Common myeloid progenitor, CD34-positive (primary cell): Measurements from ENCODE around the gene SLC16A7.

Experiments
- CTCF ChIA-PET: fragments of 350-600 bp; sonication (Branson Sonifier 250); formaldehyde crosslinking; loops from one replicate; lab custom pipeline; 2021; ENCODE audit warnings: antibody characterized with exemption; lab: Charles Lee
- POLR2A ChIA-PET: fragments of 350-600 bp; sonication (Branson Sonifier 250); formaldehyde crosslinking; loops from one replicate; lab custom pipeline; 2021; ENCODE audit warnings: antibody characterized with exemption; lab: Charles Lee
- DNase-seq, 3 donors: peaks; one replicate each; pipeline versions ENCODE4 v3.0.0 to v3.0.0-alpha.2; 2013
- H3K27ac ChIP-seq, 2 experiments: 1 replicate in 1 of 2; 2 replicates in 1 of 2; pipeline ENCODE4 v1.7.0; 2013; ENCODE audit warnings: inconsistent platforms in 2 of 2, low read length in 2 of 2, mild to moderate bottlenecking in 2 of 2, low read depth in 1 of 2, moderate library complexity in 1 of 2; ENCODE audit not compliant: severe bottlenecking in 2 of 2, insufficient read depth in 1 of 2, poor library complexity in 1 of 2
- H3K27me3 ChIP-seq, 5 experiments: replicated peaks in 2 of 5; 1 replicate in 3 of 5; 2 replicates in 2 of 5; pipeline versions ENCODE4 v1.6.1 to v1.7.0; 2013; ENCODE audit warnings: low read length in 4 of 5, mild to moderate bottlenecking in 2 of 5, moderate library complexity in 2 of 5, inconsistent platforms in 1 of 5; ENCODE audit not compliant: insufficient read depth in 5 of 5, control insufficient read depth in 4 of 5
- H3K36me3 ChIP-seq, 4 experiments: 1 replicate in 2 of 4; 2 replicates in 2 of 4; pipeline versions ENCODE4 v1.6.1 to v1.7.0; 2013; ENCODE audit warnings: low read length in 3 of 4, control low read depth in 1 of 4, mild to moderate bottlenecking in 1 of 4; ENCODE audit not compliant: control insufficient read depth in 4 of 4, insufficient read depth in 4 of 4
- H3K4me1 ChIP-seq, 4 experiments: 1 replicate in 3 of 4; 2 replicates in 1 of 4; pipeline versions ENCODE4 v1.6.1 to v1.7.1; 2013; ENCODE audit warnings: low read length in 3 of 4, mild to moderate bottlenecking in 3 of 4, control low read depth in 1 of 4, inconsistent platforms in 1 of 4, moderate library complexity in 1 of 4; ENCODE audit not compliant: control insufficient read depth in 4 of 4, insufficient read depth in 4 of 4; ENCODE audit errors: control extremely low read depth in 1 of 4
- H3K4me3 ChIP-seq, 7 experiments: 1 replicate in 4 of 7; 2 replicates in 3 of 7; pipeline versions ENCODE4 v1.5.1 to v1.7.0; 2013; ENCODE audit warnings: mild to moderate bottlenecking in 7 of 7, low read length in 6 of 7, moderate library complexity in 6 of 7, inconsistent platforms in 2 of 7, low read depth in 2 of 7, control low read depth in 1 of 7; ENCODE audit not compliant: insufficient read depth in 4 of 7, control insufficient read depth in 1 of 7; ENCODE audit errors: extremely low read depth in 1 of 7
- H3K9me3 ChIP-seq, 5 experiments: 1 replicate in 4 of 5; 2 replicates in 1 of 5; pipeline versions ENCODE4 v1.6.1 to v1.7.1; 2013; ENCODE audit warnings: low read length in 4 of 5, mild to moderate bottlenecking in 2 of 5, inconsistent platforms in 1 of 5, low read depth in 1 of 5, moderate library complexity in 1 of 5; ENCODE audit not compliant: control insufficient read depth in 4 of 5, insufficient read depth in 2 of 5; ENCODE audit errors: control extremely low read depth in 1 of 5
- WGBS: methylation state at CpG from one replicate; pipeline ENCODE4 v1.1.5; 2013; ENCODE audit not compliant: insufficient coverage; 5-methylcytosine and 5-hydroxymethylcytosine counted together

The SLC16A7 gene

DNA sequence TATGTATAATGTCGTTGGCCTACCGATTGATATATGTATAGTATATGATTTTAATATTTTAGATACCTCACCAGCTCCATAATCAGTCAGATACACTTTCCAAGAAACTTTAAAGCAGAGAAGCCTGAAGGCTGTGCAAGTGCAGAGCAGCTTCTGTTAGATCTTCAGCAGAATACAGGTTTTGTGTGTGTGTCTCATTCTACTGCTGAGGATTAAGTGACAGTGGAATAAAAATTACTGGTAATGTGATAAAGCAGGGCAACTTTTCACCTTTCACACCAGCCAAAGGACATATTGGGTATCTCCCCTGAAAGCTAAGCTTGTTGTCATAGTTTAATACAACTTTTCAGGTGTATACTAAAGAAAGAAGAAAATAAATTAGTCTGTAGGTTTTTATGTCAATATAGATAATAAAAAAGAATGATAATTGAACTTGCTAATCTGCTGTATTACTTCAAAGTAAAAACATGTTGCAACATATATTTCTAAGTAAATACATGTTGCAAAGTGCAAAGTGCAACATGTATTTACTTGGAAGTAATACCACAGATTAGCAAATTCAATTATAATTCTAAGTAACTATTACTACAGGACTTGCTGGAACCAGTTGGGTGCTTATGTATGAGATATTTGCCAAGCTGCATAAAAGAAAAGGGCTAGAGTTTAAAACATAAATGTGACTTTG, 128.3 kb downstream of the SLC16A7 start:
- Histone ChIP-seq H3K9me3 (no peaks in the 10 kb centered on the region), H3K27ac (no peak overlapping the region), H3K36me3 (no peaks in the 10 kb centered on the region), H3K4me3 (no peak overlapping the region), H3K4me1 (no peaks in the 10 kb centered on the region), H3K27me3 (no peaks in the 10 kb centered on the region)
- ChIA-PET POLR2A (no interaction called here), CTCF (no interaction called here)
- WGBS: no CpG with 5 or more reads among the region's 2 CpGs
- no peak for DNase-seq

DNA sequence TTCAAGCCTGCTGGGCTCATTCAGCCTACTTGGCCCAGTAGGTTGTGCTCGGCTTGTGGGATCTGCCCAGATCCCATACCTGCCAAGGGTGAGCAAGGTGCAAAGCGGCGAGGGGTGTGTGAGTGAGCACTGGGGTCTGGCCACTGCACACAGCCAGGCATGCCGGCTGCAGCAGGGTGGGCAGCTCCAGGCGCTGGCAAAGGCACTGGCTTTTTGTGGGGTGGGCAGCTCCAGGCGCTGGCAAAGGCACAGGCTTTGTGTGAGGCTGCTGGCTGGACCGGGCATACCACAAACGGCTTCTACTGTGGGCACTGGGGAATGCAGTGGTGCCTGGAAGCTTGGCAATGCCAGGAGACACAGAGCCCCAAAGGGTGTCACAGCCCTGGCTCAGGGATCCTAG, 137.4 kb downstream of the SLC16A7 start:
- 98% methylated on average over 8 of the region's 8 CpGs for WGBS
- ChIA-PET POLR2A (no interaction called here), CTCF (no interaction called here)
- H3K4me3 ChIP-seq: no peak overlapping the region
- DNase-seq: no peak
- H3K27ac ChIP-seq: no peak overlapping the region
- H3K27me3 ChIP-seq: no peaks in the 10 kb centered on the region
- H3K36me3 ChIP-seq: peaks cover 3 to 9% (median 6%) of the 10 kb centered on the region in 4 experiments
- H3K9me3 ChIP-seq: no peaks in the 10 kb centered on the region
- peaks cover 0 to 20% (median 6%) of the 10 kb centered on the region in 4 experiments for H3K4me1 ChIP-seq

DNA sequence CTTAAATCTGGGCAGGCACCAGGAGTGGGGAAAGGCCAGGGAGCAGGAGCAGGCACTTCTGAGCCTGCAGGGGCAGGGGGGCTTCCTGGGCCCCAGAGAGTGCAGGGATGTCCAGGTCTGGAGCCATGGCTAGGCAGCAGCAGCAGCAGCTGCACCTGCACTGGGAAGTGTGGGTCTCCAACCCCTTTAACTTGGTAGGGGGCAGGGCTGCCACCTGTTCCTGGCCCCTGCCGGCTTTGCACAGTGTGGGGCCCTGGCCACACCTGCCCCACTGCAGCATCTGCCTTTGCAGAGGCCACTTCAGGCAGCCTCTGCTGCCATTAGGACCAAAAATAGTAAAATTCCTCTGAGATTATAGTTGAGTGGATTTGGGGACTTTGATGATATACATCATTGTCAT, 138.5 kb downstream of the SLC16A7 start:
- WGBS: 100% methylated on average over 1 of the region's 1 CpG
- DNase-seq: no peak
- CTCF ChIA-PET: interaction anchor here (0.9 kb wide), 1 partner anchor 73 kb away, joined by 3 read pairs; no protein-coding TSS in a partner anchor

DNA sequence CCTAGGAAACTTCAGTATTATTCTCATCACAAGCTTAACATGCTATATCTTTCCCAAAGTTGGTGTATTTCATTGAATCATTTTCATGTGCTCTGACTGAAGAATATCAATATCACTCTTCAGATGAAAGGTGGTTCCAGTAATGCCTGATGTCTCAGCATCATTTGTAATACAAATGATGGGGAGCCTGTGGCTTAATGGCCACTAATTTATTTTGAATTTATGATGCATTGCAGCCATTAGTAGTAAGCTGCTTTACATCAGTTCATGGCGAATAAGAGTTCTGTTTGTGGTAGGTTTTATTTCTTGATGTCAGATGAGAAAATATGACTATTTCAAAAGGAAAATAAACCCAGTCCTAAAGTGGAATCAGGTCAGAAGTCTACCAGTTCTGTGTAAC, 139.4 kb downstream of the SLC16A7 start:
- Histone ChIP-seq H3K9me3 (no peaks in the 10 kb centered on the region), H3K4me3 (no peak overlapping the region), H3K36me3 (peaks cover 3 to 9% (median 6%) of the 10 kb centered on the region in 4 experiments), H3K4me1 (peaks cover 0 to 23% (median 6%) of the 10 kb centered on the region in 4 experiments), H3K27me3 (no peaks in the 10 kb centered on the region), H3K27ac (no peak overlapping the region)
- POLR2A ChIA-PET: no interaction called here
- CTCF ChIA-PET: interaction anchor here (0.9 kb wide), 1 partner anchor 73 kb away, joined by 3 read pairs; no protein-coding TSS in a partner anchor
- no CpG with 5 or more reads among the region's 1 CpG for WGBS
- no peak for DNase-seq

More for the DNA sequence above, 138.5 kb downstream of the SLC16A7 start:
- POLR2A ChIA-PET: no interaction called here
- Histone ChIP-seq H3K4me3 (no peak overlapping the region), H3K4me1 (peaks cover 0 to 23% (median 6%) of the 10 kb centered on the region in 4 experiments), H3K27me3 (no peaks in the 10 kb centered on the region), H3K9me3 (no peaks in the 10 kb centered on the region), H3K36me3 (peaks cover 3 to 9% (median 6%) of the 10 kb centered on the region in 4 experiments), H3K27ac (no peak overlapping the region)

DNA sequence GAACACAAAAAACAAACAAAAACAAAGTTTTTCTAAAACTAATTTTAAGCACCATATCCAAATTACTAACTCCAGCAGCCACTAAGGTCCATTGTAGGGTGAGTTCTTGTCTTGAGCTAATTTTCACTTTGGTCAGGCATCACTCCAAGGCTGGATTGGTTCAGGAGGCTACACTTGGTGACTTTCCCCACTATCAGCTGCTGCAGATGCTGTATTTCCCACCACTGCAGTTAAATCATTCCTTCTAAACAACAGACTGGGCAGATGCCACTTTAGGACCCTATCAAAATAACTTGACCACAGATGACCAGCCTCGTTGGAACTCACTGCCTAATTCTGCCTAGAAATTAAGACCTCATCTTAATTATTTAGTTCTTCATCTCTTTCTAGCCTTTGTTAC, 140.5 kb downstream of the SLC16A7 start:
- DNase-seq: peak in 2 of 3 donors; percentile 10 to 31
- Histone ChIP-seq H3K4me1 (peaks cover 0 to 23% (median 6%) of the 10 kb centered on the region in 4 experiments), H3K9me3 (no peaks in the 10 kb centered on the region), H3K36me3 (peaks cover 3 to 9% (median 6%) of the 10 kb centered on the region in 4 experiments), H3K27me3 (no peaks in the 10 kb centered on the region), H3K4me3 (peak overlapping the region in 1 of 7 experiments; percentile 13), H3K27ac (peak overlapping the region in 1 of 2 experiments; percentile 35)
- 0% methylated on average over 1 of the region's 1 CpG for WGBS
- POLR2A ChIA-PET: no interaction called here
- CTCF ChIA-PET: no interaction called here

DNA sequence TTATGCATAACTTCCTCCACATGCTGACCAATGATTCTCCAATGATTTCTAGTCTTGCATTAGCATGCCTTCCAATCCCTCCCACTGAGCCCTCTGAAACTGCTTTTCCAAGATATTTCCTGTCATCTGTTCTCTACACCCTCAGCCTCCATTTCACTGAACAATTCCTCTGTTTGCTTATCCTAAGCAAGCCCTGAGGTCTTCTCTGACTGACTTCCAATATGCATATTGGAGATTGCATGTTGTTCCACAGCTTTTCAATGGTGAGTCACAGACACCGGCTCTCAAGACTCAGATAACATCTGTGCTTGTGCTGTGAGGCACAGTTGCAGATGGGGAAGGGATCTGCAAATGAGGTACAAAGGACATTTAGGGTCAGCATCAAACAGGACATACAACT, 141.0 kb downstream of the SLC16A7 start:
- H3K36me3 ChIP-seq: peaks cover 3 to 9% (median 6%) of the 10 kb centered on the region in 4 experiments
- H3K27ac ChIP-seq: peak overlapping the region in 1 of 2 experiments; percentile 35
- no peaks in the 10 kb centered on the region for H3K9me3 ChIP-seq
- DNase-seq: peak; percentile 29 to 89 (median 81)
- no peaks in the 10 kb centered on the region for H3K27me3 ChIP-seq
- peak overlapping the region in 1 of 7 experiments; percentile 13 for H3K4me3 ChIP-seq
- POLR2A ChIA-PET: no interaction called here
- H3K4me1 ChIP-seq: peaks cover 0 to 23% (median 6%) of the 10 kb centered on the region in 4 experiments
- CTCF ChIA-PET: no interaction called here
- WGBS: no CpG with 5 or more reads among the region's 1 CpG
